ENCODE measurements around the gene LRG1. TPM values are rescaled to one million over a fixed set of nuclear protein-coding genes. Genes with fewer than 3 reads are reported as not detected.

The LRG1 gene
- total RNA-seq, 1 donor from 2014 or later: 0.35 TPM

- TF ChIP-seq CTCF (conservative IDR thresholded peaks at IDR 0.05; ENCODE audit: low read depth, low read length): no peak
- DNase-seq (ENCODE audit: low read depth): no peak
- H3K4me3 ChIP-seq (ENCODE audit: low read depth, low read length): no peak overlapping the region
These were observed 41.1 kb downstream of the LRG1 start for GRCh38 chr19:4498694-4499093.

GRCh38 chr19:4497770-4498389 is 42.0 kb downstream of the LRG1 start:
- no peak for DNase-seq (ENCODE audit: low read depth)
- no peak overlapping the region for H3K4me3 ChIP-seq (ENCODE audit: low read depth, low read length)
- no peak for TF ChIP-seq CTCF (conservative IDR thresholded peaks at IDR 0.05; ENCODE audit: low read depth, low read length)

GRCh38 chr19:4496304-4496703 is 43.5 kb downstream of the LRG1 start:
- no peak for TF ChIP-seq CTCF (conservative IDR thresholded peaks at IDR 0.05; ENCODE audit: low read depth, low read length)
- DNase-seq (ENCODE audit: low read depth): no peak
- H3K4me3 ChIP-seq (ENCODE audit: low read depth, low read length): no peak overlapping the region

GRCh38 chr19:4495471-4495870 is 44.4 kb downstream of the LRG1 start:
- no peak for DNase-seq (ENCODE audit: low read depth)
- no peak overlapping the region for H3K4me3 ChIP-seq (ENCODE audit: low read depth, low read length)
- TF ChIP-seq CTCF (conservative IDR thresholded peaks at IDR 0.05; ENCODE audit: low read depth, low read length): peak; percentile 24

GRCh38 chr19:4494691-4495064 is 45.2 kb downstream of the LRG1 start:
- no peak for TF ChIP-seq CTCF (conservative IDR thresholded peaks at IDR 0.05; ENCODE audit: low read depth, low read length)
- no peak overlapping the region for H3K4me3 ChIP-seq (ENCODE audit: low read depth, low read length)
- DNase-seq (ENCODE audit: low read depth): no peak

- no peak for DNase-seq (ENCODE audit: low read depth)
- no peak overlapping the region for H3K4me3 ChIP-seq (ENCODE audit: low read depth, low read length)
- no peak for TF ChIP-seq CTCF (conservative IDR thresholded peaks at IDR 0.05; ENCODE audit: low read depth, low read length)
These were observed 45.7 kb downstream of the LRG1 start for GRCh38 chr19:4493929-4494690.
